Measurements from ENCODE around the gene REXO2.

Gene REXO2

DNA sequence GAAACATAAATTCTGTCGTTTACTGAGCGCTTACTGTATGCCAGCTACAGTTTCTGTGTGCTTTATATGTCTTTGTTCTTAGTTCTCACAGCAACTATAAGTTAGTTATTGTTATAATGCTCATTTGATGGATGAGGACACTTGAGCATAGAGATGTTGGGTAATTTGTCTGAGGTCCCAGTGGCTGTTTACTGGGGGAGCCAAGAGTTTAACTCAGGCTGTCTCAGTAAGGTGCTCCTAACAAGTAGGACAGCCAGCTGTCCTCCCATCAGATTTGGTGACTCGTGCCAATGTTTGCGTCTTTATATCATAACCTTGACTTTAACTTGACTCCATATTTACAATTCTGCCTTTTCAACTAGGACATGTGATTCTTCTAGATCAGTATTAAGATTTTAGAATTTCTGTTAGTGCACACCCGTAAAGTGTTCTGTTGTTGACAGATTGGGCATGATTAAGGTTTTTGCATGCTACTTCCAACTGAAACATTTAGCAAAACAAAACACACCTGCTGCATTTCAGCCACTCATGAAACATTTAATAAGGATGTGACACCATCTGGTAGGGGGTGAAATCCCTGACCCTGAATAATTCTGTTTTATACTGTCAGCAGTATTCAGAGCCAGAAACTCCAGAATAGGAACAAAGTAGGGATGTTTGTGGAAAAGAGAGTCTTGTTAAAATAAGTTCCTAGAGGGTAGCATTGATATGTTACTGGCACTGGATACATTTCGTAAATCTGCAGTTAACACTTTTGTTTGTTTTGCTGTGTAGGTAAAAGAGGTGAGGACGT is 1.9 kb downstream of the REXO2 start:
- no peak for DNase-seq

DNA sequence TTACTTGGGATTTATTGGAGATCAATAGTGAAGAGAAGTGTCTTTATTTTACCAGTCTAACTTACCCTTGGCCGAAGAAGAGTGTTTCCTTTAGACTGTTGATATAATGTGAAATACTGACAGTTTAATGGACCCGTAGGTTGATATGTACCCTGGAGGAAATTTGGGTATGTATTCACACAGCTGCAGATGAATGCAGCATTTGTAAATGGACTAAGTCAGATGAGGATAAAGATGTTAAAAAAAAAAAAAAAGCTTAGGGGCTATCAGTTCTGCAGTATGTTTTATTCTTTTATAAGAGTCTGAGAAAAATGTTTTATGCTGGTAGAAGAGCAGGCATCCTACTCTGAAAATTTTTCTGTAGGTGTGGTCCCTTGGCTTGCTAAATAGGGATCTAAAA is 2.7 kb downstream of the REXO2 start:
- DNase-seq, result no peak

DNA sequence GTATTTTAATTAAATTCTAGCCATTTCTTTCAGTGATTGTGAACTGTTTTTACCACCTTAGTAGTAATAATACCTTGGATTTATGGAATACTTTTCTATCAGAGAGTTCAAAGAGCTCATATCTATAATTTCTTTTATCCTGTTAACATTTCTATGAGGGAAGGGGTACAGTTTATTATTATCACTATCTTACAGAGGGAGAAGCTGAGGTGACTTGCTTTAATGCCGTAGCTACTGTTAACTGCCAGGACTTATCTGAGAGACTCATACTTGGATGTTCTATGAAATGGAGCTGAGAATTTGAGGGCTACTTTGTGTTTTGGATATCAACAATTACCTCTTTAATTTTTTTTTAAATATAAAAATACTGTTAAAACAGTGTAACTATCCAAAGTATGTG is 3.3 kb downstream of the REXO2 start:
- DNase-seq, result no peak

DNA sequence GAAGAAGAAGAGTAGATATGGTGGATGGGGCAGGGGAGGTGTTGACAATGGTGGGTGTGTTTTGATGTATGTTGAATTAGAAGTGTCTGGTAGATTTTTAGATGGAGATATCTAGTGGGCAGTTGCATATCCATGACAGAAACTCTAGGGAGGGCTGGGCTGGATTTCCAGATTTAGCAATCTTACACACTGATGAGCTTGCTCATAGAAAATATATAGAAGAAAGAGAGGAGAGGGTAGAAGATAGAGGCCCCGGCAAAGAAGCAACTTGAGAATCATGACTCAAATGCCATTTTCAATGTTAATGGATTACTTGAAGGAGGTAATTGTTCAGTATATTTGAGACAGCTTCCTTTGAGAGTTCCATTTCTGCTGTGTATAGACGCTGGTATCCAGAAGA is 8.2 kb downstream of the REXO2 start:
- DNase-seq, result no peak

DNA sequence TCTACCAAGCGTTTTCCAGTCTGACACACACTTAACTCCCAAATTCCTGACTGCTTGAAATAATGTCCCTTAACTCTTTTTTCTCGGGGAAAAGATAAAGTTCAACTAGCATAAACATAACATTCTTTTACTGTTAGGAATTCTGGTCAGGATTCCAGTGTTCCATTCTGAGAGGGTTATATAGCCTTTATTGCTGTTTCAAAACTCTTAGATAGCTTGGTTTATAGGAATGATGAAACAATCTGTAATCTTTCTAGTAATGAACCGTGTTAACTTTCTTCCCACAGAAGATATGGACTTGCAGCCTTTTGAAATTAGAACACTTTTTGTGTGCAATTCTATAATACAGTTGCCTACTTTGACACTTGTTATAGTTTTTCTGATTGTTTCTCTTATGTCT is 8.6 kb downstream of the REXO2 start:
- DNase-seq, result no peak

DNA sequence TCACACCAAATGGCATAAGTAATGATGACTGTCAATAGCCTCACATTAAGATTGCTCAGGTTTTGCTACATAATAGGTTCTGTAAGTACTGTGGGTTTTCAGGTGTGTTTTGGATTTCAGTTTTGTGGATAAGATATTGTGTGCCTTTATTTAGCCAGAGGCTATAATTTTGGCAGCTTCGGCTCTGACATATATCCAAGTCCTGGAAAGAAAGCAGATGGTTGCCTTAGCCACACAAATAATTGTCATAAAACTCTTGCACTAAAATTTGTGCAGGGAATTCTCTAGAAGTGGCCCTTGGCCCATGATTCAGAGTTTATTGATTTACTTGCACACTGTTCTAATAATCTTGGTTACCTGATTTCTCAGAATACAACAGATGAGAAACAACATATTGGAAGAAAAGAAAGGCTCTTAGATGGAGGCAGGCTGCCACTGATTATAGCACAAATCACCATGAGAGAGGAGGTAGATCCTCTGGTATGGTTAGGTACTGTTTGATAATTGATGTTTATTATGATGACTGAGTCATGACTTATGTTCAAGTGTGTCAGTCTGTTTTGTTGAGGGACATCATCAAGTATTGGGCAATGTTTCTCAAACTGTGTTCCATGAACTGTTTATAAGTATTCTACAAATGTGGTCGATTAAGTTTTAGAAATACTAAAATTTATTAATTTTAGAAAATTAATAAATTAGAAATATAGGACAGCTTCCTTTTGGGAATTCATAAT is 9.6 kb downstream of the REXO2 start:
- no peak for DNase-seq

DNA sequence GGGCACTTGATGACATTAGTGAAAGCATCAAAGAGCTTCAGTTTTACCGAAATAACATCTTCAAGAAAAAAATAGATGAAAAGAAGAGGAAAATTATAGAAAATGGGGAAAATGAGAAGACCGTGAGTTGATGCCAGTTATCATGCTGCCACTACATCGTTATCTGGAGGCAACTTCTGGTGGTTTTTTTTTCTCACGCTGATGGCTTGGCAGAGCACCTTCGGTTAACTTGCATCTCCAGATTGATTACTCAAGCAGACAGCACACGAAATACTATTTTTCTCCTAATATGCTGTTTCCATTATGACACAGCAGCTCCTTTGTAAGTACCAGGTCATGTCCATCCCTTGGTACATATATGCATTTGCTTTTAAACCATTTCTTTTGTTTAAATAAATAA is 10.6 kb downstream of the REXO2 start:
- no peak for DNase-seq

DNA sequence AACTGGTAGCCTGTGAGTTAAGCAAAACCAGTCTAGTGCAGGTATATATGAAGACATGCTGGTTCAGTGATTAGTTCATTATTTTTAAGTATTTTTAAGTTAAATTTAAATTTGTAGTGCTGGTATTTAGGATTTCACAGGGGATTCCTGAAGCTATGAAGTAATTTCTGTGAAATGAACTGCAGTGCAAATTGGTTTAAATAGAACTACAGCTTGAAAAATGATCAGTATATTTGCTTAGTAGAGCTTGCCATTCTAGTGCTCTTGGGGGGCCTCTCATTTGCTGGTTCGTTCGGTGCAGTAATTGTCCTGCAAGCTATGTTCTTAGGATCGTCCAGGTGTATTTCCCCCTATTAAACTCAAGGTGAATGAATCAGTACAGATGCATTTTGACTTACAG is 13.1 kb downstream of the REXO2 start:
- no peak for DNase-seq

DNA sequence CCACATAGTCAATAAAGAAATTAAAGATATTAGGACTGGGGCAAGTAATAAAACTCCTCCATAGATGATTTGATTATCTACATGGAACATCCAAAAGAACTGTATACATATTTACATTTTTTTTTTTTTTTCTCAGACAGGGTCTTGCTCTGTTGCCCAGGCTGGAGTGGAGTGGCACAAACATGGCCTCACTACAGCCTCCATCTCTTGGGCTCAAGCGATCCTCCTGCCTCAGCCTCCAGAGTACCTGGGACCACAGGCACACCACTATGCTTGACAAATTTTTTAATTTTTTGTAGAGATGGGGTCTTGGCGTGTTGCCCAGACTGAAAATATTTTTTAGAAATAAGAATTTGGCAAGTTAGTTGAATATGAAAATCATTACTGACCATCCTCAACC is 24.7 kb downstream of the REXO2 start:
- DNase-seq, result no peak

DNA sequence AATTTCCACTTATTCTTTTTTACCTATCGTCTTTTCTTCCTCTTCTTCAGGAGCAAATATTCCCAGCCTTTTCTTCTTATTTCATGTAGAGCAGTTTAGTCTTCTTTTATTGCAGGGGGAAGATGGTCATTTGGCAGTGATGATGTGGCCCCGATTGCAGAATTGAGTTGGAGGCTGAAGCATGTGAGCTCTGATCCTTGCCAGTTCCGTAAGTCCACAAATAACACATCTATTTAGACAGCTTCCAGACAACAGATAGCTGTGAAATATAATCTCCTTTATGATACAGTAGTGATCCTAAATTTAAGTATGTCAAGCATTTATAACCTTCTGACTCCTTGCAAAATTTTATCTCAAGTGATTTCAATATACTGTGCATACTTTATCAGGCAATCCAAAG is 27.5 kb downstream of the REXO2 start:
- DNase-seq, result no peak

DNA sequence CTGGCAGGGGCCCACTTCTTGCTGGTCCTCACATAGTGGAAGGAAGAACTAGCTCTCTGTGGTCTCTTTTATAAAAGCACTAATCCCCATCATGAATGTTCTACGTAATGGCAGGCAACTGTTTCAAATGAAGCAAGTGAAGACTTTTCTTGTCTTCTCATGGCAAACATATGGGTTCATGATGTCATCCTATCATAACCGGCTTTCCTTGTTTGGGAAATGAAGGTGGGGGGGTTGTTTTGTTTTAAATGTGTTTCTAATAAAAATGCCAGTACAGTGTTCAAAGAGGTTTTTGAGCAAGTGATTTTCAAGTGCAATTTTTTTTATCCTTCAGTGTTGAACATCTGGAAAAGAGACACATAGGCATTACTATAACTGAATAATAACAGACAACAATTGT is 33.4 kb downstream of the REXO2 start:
- no peak for DNase-seq

DNA sequence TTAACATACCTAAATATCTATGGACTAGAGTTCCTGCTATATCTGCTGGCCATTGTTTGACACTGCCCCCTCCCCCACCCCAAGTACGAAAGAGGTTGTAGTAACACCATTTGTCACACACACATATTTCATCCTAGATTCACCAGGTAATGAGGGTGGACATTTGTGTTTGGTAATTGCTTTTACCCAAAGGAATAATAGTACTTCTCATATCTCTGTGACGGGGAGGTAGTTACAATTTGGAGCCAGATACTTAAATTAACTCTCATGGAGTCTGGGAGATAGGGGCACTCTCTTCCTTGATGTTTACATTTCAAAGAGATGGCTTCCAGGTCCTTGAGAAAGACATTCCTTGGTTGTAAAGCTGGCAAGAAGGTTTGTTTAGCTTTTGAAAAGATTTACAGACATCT is 38.7 kb downstream of the REXO2 start:
- no peak for DNase-seq

DNA sequence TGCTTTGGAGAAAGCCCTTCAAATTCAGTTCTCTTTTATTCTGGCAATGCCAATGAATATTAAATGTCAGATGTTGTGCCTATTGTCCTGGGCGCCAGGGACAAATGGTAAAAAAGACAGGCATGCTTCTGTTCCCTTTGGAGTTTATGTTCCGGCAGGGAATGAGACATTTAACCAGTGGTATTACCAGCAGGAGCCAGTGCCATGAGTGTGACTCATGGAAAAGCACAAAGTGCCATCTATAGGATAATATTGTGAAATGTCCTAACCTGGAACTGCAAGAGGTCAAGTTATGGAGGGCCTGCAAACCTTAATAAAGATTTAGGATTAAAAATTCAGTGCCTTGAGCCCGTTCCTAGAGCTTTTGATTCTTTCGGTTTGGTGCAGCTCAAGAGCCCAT is 39.5 kb downstream of the REXO2 start:
- no peak for DNase-seq

DNA sequence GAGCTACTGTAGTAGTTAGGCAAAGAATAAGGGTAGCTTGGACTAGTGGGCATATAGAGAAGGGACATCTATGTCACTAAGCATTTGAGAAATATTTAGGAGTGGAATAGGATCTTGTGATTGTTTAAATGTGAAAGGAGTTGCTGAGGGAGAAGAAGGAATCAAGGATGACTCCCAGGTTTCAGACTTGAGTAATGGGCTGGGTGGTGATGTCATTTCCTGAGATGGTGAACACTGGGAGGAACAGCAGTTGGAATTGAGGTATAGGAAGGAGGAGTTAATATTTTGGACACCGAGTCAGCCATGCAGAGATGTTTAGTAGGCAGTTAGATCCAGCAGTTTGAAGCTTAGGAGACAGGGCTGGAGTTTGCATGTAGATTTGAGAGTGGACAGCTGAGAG is 40.1 kb downstream of the REXO2 start:
- DNase-seq, result no peak

DNA sequence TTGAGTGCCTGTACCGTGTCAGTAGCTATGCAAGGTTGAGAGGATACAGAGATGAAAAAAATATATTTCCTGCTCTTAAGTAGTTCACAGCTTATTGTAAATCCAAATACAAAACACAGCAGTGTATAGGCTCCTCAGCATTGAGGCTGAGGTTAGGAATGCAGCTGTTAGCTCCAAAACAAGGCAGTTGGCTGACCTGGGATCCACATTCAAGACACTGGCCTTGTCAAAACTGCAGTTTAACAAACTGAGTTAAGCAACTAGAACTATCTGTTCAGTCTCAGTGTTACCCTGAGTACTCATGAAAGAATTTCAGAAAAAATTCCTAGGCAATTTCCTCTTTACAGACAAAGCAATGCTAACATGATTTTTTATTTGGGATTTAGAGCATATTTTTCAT is 42.8 kb downstream of the REXO2 start:
- DNase-seq, result no peak

DNA sequence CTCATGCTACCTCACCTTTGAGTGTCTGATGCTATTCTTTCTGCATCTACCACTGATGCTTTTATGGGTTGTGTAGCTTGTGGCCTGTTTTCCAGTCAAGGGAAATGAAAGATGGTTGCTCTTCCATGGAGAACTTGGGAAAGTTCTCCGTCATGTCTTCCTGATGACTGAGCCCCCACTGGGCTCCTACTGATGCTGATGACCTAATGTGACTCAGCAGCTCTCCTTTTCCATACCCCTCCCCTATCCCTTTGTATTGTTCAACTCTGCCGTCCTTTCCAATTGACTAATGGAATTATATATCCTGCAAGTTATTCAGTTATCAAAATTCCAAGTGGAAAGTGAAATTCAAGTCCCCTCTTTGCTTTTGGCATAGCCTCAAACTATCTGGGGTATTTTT is 44.7 kb downstream of the REXO2 start:
- no peak for DNase-seq

DNA sequence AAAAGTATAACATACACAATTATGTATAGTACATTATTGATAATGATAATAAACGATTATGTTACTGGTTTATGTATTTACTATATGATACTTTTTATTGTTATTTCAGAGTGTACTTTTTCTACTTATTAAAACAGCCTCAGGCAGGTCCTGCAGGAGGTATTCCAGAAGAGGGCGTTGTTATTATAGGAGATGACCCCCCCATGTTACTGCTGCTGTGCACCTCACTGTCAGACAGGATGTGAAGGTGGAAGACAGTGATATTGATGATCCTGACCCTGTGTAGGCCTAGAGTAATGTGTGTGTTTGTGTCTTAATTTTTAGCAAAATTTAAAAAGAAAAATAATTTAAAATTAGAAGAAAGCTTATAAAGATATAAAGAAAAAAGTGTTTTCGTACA is 57.6 kb downstream of the REXO2 start:
- DNase-seq, result no peak

DNA sequence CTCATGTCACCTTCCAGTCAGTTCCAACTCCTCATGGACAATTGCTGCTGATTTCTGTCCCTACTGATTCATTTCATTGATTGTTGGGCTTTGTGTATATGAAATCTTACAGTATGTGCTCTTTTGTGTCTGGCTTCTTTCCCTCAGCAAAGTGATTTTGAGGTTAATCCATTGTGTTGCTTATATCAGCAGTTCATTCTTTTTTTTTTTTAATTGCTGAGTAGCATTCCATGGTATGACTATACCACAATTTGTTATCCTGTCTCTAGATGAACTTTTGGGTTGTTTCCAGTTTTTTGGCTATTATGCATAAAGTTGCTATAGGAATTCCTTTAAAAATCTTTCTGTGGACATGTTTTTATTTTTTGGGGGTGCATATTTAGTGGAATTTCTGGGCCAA is 60.5 kb downstream of the REXO2 start:
- no peak for DNase-seq

Data from CD4-positive, alpha-beta T cell treated with Interleukin-17A for 4 hours (primary cell).